ENCODE results near the gene CWC15. TPM values are rescaled to one million over a fixed set of nuclear protein-coding genes. Genes with fewer than 3 reads are reported as not detected.
"Not testable (repeated sequence)": the region's sequence is repeated elsewhere in the genome, so short reads cannot be mapped to it uniquely, and the experiment has no call there.

The CWC15 gene
- polyA plus RNA-seq, 1 donor = 68.0 TPM

DNA sequence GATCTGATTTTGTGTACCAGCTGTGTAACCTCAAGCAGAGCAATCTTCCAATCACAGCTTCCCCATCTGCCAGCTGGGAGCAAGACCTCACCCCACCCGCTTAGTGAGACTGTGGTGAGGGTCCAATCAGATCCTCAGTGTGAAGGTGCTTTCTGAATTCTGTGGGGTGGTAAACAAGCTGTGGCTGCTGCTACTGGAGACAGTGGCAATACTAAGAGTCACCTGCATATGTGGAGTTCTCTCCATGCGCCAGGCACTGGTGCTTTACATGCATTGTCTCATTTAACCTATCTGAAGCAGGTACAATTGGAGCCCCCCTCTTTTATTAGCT is 50.4 kb downstream of the CWC15 start:
- Histone ChIP-seq H3K4me3 (ENCODE audit: low read length) (no peak overlapping the region), H3K9me3 (ENCODE audit: control insufficient read depth, low read depth, low read length) (peaks cover 3% of the 10 kb centered on the region), H3K27ac (ENCODE audit: low read length) (no peak overlapping the region), H3K4me1 (ENCODE audit: control insufficient read depth, insufficient read depth, low read length) (peaks cover 16% of the 10 kb centered on the region), H3K27me3 (ENCODE audit: control insufficient read depth, insufficient read depth, low read length) (no peaks in the 10 kb centered on the region), H3K36me3 (ENCODE audit: control insufficient read depth, insufficient read depth, low read length) (no peaks in the 10 kb centered on the region)
- WGBS (ENCODE audit: insufficient coverage, low lambda C conversion rate) = no CpG with 5 or more reads among the region's 2 CpGs
- no peak for DNase-seq

- H3K36me3 ChIP-seq (ENCODE audit: control insufficient read depth, insufficient read depth, low read length) = no peaks in the 10 kb centered on the region
- DNase-seq = no peak
- no peak overlapping the region for H3K27ac ChIP-seq (ENCODE audit: low read length)
Measured at GRCh38 chr11:94922321-94923003, 50.9 kb downstream of the CWC15 start.

DNA sequence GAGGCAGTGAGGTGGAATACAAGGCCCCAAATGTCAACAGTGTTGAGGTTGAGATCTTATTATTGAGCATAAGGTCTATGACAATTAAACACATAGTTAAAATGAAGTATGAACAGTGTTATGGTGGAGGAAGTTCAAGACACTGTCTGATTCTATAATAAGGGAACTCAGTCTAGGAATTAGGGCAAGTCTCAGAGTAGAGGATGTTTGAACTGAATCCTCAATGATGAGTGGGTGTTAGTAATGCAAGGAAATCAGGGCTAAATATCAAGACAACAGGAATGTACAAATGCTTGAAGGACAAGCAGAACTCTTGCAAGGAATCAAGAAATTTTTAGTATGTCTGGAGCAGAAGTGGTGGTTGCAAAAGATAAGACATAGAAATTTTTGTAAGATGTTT is 53.0 kb downstream of the CWC15 start:
- Histone ChIP-seq H3K4me1 (ENCODE audit: control insufficient read depth, insufficient read depth, low read length) (no peaks in the 10 kb centered on the region), H3K27me3 (ENCODE audit: control insufficient read depth, insufficient read depth, low read length) (no peaks in the 10 kb centered on the region), H3K9me3 (ENCODE audit: control insufficient read depth, low read depth, low read length) (peaks cover 3% of the 10 kb centered on the region), H3K36me3 (ENCODE audit: control insufficient read depth, insufficient read depth, low read length) (no peaks in the 10 kb centered on the region), H3K4me3 (ENCODE audit: low read length) (no peak overlapping the region), H3K27ac (ENCODE audit: low read length) (no peak overlapping the region)
- no peak for DNase-seq

More at GRCh38 chr11:94922321-94923003, 50.9 kb downstream of the CWC15 start:
- H3K27me3 ChIP-seq (ENCODE audit: control insufficient read depth, insufficient read depth, low read length) = no peaks in the 10 kb centered on the region
- H3K9me3 ChIP-seq (ENCODE audit: control insufficient read depth, low read depth, low read length) = peaks cover 3% of the 10 kb centered on the region
- H3K4me3 ChIP-seq (ENCODE audit: low read length) = no peak overlapping the region
- WGBS (ENCODE audit: insufficient coverage, low lambda C conversion rate) = 50% methylated on average over 1 of the region's 5 CpGs
- H3K4me1 ChIP-seq (ENCODE audit: control insufficient read depth, insufficient read depth, low read length) = peaks cover 15% of the 10 kb centered on the region

DNA sequence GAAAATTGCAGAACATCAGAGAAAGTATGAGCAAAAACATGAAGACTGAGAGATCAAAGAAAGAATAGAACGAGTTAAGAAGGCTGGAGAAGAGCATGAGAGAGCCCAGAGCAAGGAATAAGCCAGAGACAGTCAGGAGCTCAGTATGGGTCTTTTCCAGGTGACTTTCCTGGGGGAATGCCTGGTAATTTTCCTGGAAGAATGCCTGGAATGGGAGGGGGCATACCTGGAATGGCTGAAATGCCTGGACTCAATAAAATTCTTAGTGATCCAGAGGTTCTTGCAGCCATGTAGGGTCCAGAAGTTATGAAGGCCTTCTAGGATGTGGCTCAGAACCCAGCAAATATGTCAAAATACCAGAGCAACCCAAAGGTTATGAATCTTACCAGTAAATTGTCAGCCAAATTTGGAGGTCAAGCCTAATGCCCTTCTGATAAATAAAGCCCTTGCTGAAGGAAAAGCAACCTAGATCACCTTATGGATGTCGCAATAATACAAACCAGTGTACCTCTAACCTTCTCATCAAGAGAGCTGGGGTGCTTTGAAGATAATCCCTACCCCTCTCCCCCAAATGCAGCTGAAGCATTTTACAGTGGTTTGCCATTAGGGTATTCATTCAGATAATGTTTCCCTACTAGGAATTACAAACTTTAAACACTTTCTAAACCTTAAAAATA is 59.5 kb downstream of the CWC15 start:
- WGBS (ENCODE audit: insufficient coverage, low lambda C conversion rate) = 100% methylated on average over 1 of the region's 2 CpGs
- H3K36me3 ChIP-seq (ENCODE audit: control insufficient read depth, insufficient read depth, low read length); DNase-seq: not testable (repeated sequence)

GRCh38 chr11:94912806-94913205 is 60.5 kb downstream of the CWC15 start:
- DNase-seq = no peak
- no peaks in the 10 kb centered on the region for H3K27me3 ChIP-seq (ENCODE audit: control insufficient read depth, insufficient read depth, low read length)
- 80% methylated on average over 1 of the region's 9 CpGs for WGBS (ENCODE audit: insufficient coverage, low lambda C conversion rate)
- H3K36me3 ChIP-seq (ENCODE audit: control insufficient read depth, insufficient read depth, low read length) = no peaks in the 10 kb centered on the region
- H3K9me3 ChIP-seq (ENCODE audit: control insufficient read depth, low read depth, low read length) = no peaks in the 10 kb centered on the region
- no peak overlapping the region for H3K4me3 ChIP-seq (ENCODE audit: low read length)
- H3K4me1 ChIP-seq (ENCODE audit: control insufficient read depth, insufficient read depth, low read length) = no peaks in the 10 kb centered on the region
- no peak overlapping the region for H3K27ac ChIP-seq (ENCODE audit: low read length)

More for the DNA sequence above, 59.5 kb downstream of the CWC15 start:
- H3K27ac ChIP-seq (ENCODE audit: low read length); H3K4me1 ChIP-seq (ENCODE audit: control insufficient read depth, insufficient read depth, low read length); H3K9me3 ChIP-seq (ENCODE audit: control insufficient read depth, low read depth, low read length); H3K4me3 ChIP-seq (ENCODE audit: low read length); H3K27me3 ChIP-seq (ENCODE audit: control insufficient read depth, insufficient read depth, low read length): not testable (repeated sequence)

Other genes with a start within 250 kb of the CWC15 start
- gene AMOTL1, start 205.2 kb downstream of the CWC15 start, polyA plus RNA-seq = 15.5 TPM
- gene KDM4D, start 153 bp upstream of the CWC15 start, polyA plus RNA-seq = 0.67 TPM
- gene KDM4E, start 51.7 kb upstream of the CWC15 start, polyA plus RNA-seq = 0.19 TPM
- not detected for gene KDM4F, start 75.9 kb upstream of the CWC15 start, polyA plus RNA-seq
- 52.3 TPM for gene SRSF8, start 93.4 kb upstream of the CWC15 start, polyA plus RNA-seq
- gene ENDOD1, start 116.3 kb upstream of the CWC15 start, polyA plus RNA-seq = 29.7 TPM

All from large intestine (tissue), 3 donors.